ENCODE measurements around the gene DNAH6. TPM values are rescaled to one million over a fixed set of nuclear protein-coding genes. Genes with fewer than 3 reads are reported as not detected.

Gene DNAH6
- total and polyA plus RNA-seq, 2 of the 8 experiments (the other 6 are each of a cell fraction or from before 2014, with no cell fraction given): 0.06 to 0.43 TPM

DNA sequence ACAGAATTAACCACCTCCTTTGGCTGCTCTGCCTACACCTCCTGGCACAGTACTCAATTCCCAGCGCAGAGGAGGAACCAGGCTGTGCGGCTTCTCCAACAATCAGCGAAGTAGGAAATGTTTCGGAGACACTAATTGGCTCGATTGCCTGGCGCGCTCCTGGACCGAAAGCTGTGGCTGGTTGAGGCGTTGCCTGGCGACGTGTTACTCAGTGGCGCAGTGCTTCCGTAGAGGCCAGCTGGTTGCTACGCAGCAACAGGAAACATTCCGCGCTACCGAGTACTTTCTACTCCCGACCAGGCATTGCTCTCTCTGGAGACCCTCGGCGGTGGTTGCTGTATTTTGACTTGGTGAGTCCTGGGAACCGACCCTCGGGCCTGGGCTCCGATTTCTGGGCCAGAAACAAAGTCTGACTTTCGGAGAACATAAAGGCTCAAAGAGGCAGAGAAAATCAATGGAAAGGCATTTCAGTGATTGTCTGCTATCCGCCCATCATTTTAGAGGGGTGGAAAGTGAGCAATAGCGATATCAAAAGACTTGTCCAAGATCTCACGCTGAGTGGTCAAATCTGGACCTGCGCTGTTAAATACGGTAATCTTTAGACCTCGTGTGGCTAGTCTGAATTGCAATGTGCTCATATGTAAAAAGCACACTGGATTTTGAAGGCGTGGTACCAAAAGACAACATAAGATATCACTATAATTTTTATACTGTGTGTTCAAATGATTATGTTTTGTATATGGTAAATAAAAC lies at the start of gene DNAH6 (continued):
- peak; percentile 91 to 94; a peak in 3 of 4 replicates for TF ChIP-seq SIN3A (conservative IDR thresholded peaks at IDR 0.05 in 1 of 2, IDR thresholded peaks at IDR 0.05 in 1 of 2; ENCODE audit: low read depth in 1 of 2, low read length in 2 of 2)
- TF ChIP-seq ZNF274 (IDR thresholded peaks at IDR 0.05; ENCODE audit: borderline replicate concordance, extremely low read depth, low read length): no peak
- TF ChIP-seq CHD2 (IDR thresholded peaks at IDR 0.05; ENCODE audit: low read length): peak; percentile 76; the same call in 1 of the 2 replicates
- 0 out of 2 replicates have a peak, but pooled peaks have one; percentile 38 for TF ChIP-seq PHF8 (conservative IDR thresholded peaks at IDR 0.05; ENCODE audit: low read depth, low read length)
- no peak for TF ChIP-seq SAP30 (IDR thresholded peaks at IDR 0.05; ENCODE audit: insufficient read depth, insufficient replicate concordance, low read length)
- TF ChIP-seq TAF1 (IDR thresholded peaks at IDR 0.05; ENCODE audit: low read depth, low read length): peak; percentile 59; the same call in 1 of the 2 replicates
- peak; percentile 80 for TF ChIP-seq TEAD4 (IDR thresholded peaks at IDR 0.05; ENCODE audit: low read depth, low read length)
- TF ChIP-seq CREB1 (IDR thresholded peaks at IDR 0.05): peak; percentile 87
- TF ChIP-seq SP1 (IDR thresholded peaks at IDR 0.05; ENCODE audit: low read depth, low read length): peak; percentile 98
- TF ChIP-seq POLR2AphosphoS5 (IDR thresholded peaks at IDR 0.05; ENCODE audit: low read depth, low read length): no peak
- no peak for TF ChIP-seq RAD21 (IDR thresholded peaks at IDR 0.05 in 1 of 2, conservative IDR thresholded peaks at IDR 0.05 in 1 of 2; ENCODE audit: low read depth in 2 of 2, low read length in 2 of 2)
- TF ChIP-seq SUZ12 (IDR thresholded peaks at IDR 0.05; ENCODE audit: low read length): no peak
- no peak; the same call in 1 of the 2 replicates for TF ChIP-seq RFX5 (IDR thresholded peaks at IDR 0.05; ENCODE audit: borderline replicate concordance, low read depth, low read length)
- no peak for TF ChIP-seq BACH1 (IDR thresholded peaks at IDR 0.05; ENCODE audit: low read length)
- TF ChIP-seq BCL11A (IDR thresholded peaks at IDR 0.05; ENCODE audit: low read depth in 2 of 2, low read length in 2 of 2): no peak
- peak in 1 of 2 experiments; percentile 43; a peak in 1 of 3 replicates for TF ChIP-seq EP300 (IDR thresholded peaks at IDR 0.05; ENCODE audit: borderline replicate concordance in 1 of 2, low read depth in 2 of 2, low read length in 2 of 2)
- TF ChIP-seq MAFK (IDR thresholded peaks at IDR 0.05; ENCODE audit: low read depth, low read length): no peak
- no peak for TF ChIP-seq FOSL1 (IDR thresholded peaks at IDR 0.05; ENCODE audit: insufficient read depth, low read depth, low read length)
